ENCODE measurements around the gene ARL4D.
"Not testable (repeated sequence)": the region's sequence is repeated elsewhere in the genome, so short reads cannot be mapped to it uniquely, and the experiment has no call there.

The ARL4D gene

DNA sequence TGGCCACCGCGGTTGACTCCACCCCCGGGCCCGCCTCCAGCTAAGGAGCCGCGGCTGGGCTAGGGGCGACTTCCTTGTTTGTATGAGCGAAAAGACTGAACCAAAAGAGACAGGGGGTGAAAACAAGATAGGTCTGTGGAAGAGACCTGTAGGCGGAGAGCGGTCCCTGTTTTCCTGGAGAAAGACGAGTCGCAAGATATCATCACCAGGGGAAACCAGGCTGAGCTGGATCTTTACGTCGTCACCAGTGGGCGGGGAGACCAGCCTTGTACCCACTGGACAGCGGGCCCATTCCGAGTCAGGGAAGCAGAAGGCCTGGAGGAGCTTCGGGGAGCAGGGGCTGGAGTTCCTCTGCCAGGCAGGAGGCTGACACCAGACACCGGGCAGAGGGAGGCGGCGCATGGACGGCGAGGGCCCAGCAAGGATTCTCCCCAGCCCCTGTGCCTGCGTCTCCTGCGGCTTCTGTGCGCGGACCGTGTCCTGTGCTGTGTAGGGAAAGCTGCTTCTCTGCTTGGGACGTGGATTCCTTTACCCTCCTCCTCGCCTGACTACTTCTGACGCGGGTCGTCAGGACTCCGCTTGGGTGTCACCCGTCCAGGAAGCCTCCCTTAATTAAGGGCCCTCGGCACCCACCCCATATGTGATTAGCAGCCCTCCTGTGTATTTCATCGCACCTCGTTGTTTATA, 10.3 kb upstream of the ARL4D start:
- Histone ChIP-seq H3K4me3 (ENCODE audit: low read depth, low read length) (peak overlapping the region; percentile 78), H3K36me3 (no peaks in the 10 kb centered on the region), H3K9me3 (no peaks in the 10 kb centered on the region), H3K4me1 (no peaks in the 10 kb centered on the region), H3K27me3 (no peaks in the 10 kb centered on the region)
- peak; percentile 92 for DNase-seq
- TF ChIP-seq, protein P1, sequence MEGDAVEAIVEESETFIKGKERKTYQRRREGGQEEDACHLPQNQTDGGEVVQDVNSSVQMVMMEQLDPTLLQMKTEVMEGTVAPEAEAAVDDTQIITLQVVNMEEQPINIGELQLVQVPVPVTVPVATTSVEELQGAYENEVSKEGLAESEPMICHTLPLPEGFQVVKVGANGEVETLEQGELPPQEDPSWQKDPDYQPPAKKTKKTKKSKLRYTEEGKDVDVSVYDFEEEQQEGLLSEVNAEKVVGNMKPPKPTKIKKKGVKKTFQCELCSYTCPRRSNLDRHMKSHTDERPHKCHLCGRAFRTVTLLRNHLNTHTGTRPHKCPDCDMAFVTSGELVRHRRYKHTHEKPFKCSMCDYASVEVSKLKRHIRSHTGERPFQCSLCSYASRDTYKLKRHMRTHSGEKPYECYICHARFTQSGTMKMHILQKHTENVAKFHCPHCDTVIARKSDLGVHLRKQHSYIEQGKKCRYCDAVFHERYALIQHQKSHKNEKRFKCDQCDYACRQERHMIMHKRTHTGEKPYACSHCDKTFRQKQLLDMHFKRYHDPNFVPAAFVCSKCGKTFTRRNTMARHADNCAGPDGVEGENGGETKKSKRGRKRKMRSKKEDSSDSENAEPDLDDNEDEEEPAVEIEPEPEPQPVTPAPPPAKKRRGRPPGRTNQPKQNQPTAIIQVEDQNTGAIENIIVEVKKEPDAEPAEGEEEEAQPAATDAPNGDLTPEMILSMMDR (IDR thresholded peaks at IDR 0.05; ENCODE audit: low read depth, low read length): no peak

DNA sequence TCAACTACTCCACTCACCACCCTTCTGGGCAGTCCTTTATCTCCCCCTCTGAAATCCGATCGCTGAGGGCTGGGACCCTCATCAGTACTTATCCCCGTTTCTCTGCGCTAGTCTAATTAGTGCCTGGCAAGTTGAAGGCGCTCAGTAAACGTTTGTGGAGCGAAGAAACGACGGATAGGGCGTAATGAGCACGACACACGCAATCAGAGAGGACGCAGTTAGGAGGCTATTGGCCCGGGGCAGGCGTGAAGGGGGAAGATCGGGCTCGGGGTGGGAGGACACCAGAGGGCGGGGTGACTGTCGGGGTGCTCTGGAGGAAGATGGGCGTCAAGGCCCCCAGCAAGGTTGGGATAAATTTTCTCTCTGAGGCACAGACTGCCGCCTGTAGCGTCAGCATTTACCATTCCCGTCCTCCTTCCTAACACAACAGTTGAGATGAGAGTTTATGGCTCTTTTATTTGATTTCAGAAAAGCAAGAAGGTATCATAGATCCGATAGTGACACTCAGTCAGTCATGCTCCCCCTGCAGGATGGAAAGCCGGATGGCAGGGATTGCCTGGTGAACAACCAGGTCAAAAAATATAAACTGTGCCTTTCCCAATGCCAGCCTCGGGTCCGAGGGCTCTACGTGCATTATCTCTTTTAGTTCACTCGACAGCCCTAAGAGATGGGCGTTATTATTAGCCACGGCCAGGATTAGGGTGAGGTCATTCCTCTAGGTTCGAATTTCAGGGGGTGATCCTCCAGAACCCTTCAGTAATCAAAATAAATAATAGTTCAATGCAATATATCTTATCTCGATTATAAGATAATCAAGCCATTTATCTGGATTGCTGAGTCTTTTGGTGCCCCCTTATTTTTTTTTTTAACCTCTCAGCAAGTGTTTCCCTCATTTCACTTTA, 9.5 kb upstream of the ARL4D start:
- Histone ChIP-seq H3K36me3 (no peaks in the 10 kb centered on the region), H3K27me3 (no peaks in the 10 kb centered on the region), H3K9me3 (no peaks in the 10 kb centered on the region), H3K4me1 (0 out of 2 replicates have a peak, but pooled peaks cover 3% of the 10 kb centered on the region), H3K4me3 (ENCODE audit: low read depth, low read length) (peak overlapping the region; percentile 78)
- DNase-seq: peak; percentile 87
- TF ChIP-seq, protein P1 (IDR thresholded peaks at IDR 0.05; ENCODE audit: low read depth, low read length): peak; percentile 95

DNA sequence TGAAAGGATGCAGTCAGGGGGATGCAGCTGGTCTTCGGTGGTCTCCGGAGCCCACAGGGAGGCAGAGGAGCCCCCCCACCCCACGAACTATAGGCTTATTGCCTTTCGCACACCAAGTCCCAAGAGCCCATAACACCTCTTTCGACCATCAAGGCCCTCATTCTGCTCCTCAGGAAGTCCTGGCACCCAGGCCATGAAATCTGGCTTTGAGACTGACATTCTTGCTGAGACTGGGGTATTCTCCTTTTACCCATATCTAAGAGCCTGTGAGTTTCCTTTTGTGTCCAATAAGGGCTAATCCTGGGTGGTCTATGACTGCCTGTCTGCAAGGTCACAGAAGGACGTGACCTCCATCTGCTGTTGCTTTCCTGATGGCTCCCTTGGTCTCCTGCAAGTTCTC, 6.4 kb upstream of the ARL4D start:
- Histone ChIP-seq H3K4me1 (0 out of 2 replicates have a peak, but pooled peaks cover 3% of the 10 kb centered on the region), H3K27me3 (no peaks in the 10 kb centered on the region)
- TF ChIP-seq, protein P1 (IDR thresholded peaks at IDR 0.05; ENCODE audit: low read depth, low read length): no peak

DNA sequence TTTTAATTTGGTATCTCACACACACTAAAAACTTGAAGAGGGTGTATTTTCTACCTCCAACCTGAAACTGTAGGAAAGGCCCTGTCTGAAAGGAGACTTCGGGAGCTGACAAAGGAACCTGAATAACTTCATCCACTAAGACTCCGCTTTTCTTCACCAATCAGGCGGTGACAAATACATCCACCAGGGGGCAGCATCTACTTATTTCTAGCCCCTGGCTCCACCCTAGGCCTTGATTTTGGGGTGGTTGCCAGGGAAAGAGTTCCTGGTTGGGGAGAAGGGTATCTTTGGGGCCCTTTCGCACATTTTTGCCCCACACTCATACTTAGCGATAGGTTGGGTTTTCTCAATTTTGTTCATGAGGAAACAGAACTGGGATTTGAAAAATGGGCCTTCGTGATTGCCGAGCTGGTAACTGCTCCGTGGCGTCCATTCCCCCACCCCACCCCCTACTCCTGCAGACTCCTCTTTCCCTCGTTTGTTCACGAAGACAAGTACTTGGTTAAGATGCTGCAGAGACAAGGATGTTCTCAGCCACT, 4.8 kb upstream of the ARL4D start:
- no peaks in the 10 kb centered on the region for H3K9me3 ChIP-seq
- H3K4me3 ChIP-seq (ENCODE audit: low read depth, low read length): no peak overlapping the region
- no peaks in the 10 kb centered on the region for H3K36me3 ChIP-seq

More for the DNA sequence above, 6.4 kb upstream of the ARL4D start:
- DNase-seq: no peak
- H3K9me3 ChIP-seq: no peaks in the 10 kb centered on the region
- H3K36me3 ChIP-seq: no peaks in the 10 kb centered on the region
- H3K4me3 ChIP-seq (ENCODE audit: low read depth, low read length): no peak overlapping the region

DNA sequence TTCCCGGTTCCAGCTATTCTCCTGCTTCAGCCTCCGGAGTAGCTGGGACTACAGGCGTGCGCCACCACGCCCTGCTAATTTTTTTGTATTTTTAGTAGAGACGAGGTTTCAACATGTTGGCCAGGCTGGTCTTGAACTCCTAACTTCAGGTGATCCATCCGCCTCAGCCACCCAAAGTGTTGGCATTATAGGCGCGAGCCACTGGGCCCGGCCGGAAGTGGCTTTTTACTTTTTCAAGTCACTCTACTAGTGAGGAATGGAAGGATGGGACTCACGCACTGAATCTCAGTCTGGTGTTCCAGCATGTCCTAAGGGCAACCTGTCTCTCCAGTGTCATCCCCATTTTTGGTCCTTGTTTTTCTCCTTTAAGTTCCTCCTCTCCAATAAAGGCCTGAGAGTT, 4.1 kb upstream of the ARL4D start:
- H3K4me3 ChIP-seq (ENCODE audit: low read depth, low read length); DNase-seq; H3K27me3 ChIP-seq; H3K36me3 ChIP-seq; H3K9me3 ChIP-seq; H3K4me1 ChIP-seq: not testable (repeated sequence)

More for the DNA sequence above, 4.8 kb upstream of the ARL4D start:
- DNase-seq: peak; percentile 90
- peaks cover 5% of the 10 kb centered on the region; the same call in 1 of the 2 replicates for H3K4me1 ChIP-seq
- TF ChIP-seq, protein P1 (IDR thresholded peaks at IDR 0.05; ENCODE audit: low read depth, low read length): peak; percentile 95
- H3K27me3 ChIP-seq: no peaks in the 10 kb centered on the region

DNA sequence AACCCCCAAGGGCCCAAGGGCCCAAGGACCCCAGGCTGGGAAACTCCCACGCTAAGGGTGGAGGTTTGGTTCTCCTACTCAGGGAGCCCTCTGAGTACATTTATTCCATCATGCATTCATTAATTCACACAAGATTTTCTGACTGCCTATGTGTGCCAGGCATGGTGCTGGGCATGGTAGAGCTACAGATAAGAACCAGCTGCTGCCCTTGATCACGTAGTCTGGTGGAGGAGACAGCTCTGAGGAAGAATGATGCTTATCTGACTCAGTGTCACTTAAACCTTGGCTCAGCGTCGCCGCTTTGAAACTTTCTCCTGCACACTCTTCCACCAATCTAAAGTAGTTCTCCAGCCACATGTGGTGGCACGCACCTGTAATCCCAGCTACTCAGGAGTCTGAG, 3.6 kb upstream of the ARL4D start:
- TF ChIP-seq, protein P1 (IDR thresholded peaks at IDR 0.05; ENCODE audit: low read depth, low read length): no peak
- peaks cover 5% of the 10 kb centered on the region; the same call in 1 of the 2 replicates for H3K4me1 ChIP-seq
- H3K9me3 ChIP-seq: no peaks in the 10 kb centered on the region
- H3K4me3 ChIP-seq (ENCODE audit: low read depth, low read length): no peak overlapping the region
- DNase-seq: no peak
- peaks cover 5% of the 10 kb centered on the region; the same call in 1 of the 2 replicates for H3K36me3 ChIP-seq
- H3K27me3 ChIP-seq: no peaks in the 10 kb centered on the region
